Hematopoietic multipotent progenitor cell treated with erythropoietin and hydrocortisone succinate and interleukin-3 and kit ligand, for 8 days (in vitro differentiated cells): ENCODE measurements around the gene UPP1.
"Not testable (repeated sequence)": the region's sequence is repeated elsewhere in the genome, so short reads cannot be mapped to it uniquely, and the experiment has no call there.

Source experiments
- DNase-seq: peaks from one replicate; pipeline ENCODE4 v3.0.0-alpha.2; 2015

The UPP1 gene

DNA sequence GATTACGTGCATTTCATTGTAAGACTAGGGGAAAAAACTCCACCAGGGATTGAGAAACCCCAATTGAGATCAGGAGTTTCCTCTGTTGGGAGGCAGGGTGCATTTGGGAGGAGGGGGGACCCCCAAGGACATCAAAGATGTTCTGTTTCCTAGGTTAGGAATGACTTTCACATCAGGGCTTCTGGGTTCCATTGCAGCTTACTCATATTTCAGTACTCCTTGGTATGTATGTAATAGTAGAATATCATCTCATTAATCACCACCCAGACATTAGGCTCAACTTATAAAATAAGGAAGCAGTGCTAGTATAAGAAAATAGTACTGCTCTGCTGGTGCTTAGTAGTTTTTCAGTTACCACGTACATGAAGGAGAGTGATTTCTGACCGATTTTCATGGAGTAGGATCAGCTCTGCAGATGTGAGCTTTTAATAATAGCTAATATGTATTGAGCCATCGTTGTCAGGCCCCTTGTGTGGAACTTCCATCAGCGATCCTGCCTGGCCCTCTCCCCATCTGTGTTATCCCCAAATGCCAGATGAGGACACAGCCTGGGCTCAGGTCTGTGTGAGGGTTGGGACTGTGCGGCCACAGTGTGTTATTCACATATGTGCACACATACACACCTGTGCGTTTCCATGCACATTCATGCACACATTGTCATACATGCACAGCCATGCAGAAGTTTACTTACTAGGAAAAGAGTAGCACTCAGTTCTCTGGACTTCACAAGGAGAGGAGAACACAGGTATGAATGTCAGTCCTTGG lies 23.5 kb downstream of the UPP1 start:
- DNase-seq: no peak

DNA sequence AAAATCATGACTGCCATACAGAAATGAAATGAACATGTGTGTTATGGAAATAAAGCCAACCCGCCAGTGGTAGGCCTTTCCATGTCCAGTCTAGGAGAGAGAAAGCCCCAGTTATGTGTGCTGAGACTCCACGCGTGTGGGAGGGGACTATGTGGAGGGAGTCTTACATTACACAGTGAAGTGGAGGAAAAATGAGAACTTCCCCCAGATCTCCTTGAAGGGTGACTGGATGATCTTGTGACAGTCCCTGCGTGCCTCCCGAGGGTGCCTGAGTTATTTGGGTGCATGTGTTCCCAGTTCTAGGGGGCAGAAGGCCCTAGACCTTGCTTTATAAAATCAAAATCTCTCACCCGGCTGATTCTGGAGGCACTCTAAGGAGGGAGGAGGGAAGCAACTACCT lies 24.2 kb downstream of the UPP1 start:
- DNase-seq: no peak

DNA sequence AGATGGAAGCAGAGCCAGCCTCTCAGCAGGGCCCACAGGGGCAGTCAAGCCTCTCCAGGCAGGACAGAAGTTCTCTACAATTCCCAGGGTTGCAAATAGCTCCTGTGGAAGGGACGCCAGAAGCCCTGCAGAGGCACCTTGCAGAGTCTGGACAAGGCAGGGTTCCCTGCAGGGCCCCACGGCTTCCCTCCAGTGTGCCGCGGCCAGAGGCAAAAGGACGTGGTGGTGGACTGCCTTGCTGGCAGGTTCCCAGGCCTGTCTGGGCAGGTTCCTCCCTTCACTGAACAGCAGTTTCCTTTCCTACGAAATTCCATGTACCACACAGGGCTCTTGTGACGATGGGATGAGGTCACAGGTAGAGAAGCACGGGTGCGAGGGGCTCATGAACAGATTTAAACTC lies 25.1 kb downstream of the UPP1 start:
- DNase-seq: no peak

DNA sequence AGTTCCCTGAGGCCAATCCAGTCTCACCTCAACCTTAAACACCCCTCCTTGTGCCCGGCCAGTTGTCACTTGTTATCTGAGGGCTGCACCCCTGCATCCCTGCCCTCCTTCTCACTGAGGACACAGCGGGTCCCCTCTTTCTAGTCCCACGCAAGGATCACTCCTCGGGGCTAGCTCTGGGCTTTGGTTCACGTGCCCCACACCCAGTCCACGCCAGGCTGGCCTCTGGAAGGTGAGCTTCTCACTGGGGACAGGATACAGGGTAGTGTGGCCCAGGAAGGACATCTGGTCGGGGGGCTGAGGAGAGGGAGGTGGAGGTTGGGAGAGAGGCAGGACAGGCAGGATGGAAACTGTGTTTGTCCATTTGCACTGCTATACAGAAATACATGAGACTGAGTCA lies 25.5 kb downstream of the UPP1 start:
- DNase-seq: no peak

DNA sequence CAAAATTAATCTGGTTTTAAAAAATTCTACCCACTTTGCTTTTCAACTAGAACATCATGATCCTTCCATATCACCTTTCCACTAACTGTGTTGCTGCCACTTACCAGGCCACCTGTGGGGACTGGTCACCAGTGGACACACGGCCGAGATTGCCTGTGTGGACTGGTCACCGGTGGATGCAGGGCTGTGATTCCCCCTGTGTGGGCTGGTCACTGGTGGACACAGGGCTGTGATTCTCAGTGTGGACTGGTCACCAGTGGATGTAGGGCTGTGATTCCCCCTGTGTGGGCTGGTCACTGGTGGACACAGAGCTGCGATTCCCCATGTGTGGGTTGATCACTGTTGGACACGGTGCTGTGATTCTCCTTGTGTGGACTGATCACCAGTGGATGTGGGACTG lies 27.0 kb downstream of the UPP1 start:
- DNase-seq: no peak

DNA sequence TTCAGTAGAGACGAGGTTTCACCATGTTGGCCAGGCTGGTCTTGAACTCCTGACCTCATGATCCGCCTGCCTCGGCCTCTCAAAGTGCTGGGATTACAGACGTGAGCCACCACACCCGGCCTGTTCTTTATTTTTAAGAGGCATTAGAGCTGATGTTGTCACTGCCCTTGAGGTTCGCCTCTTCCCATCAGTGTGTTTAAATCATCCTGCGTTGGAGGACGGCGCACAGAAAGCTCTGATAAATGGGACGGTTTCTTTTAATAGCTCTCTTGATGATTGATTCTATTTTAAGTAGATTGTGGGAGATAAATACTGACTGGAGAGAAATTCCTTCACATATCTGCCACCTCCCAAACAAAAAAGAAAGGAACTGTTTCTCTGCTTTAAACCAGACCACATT lies 29.0 kb downstream of the UPP1 start:
- DNase-seq: no peak

DNA sequence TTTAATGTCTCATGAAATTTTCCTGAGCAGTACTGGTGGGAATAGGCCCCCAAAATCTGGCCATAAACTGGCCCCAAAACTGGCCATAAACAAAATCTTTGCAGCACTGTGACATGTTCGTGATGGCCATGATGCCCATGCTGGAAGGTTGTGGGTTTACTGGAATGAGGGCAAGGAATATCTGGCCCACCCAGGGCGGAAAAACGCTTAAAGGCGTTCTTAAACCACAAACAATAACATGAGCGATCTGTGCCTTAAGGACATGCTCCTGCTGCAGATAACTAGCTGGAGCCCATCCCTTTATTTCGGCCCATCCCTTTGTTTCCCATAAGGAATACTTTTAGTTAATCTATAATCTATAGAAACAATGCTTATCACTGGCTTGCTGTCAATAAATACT lies 31.5 kb downstream of the UPP1 start:
- DNase-seq: not testable (repeated sequence)

DNA sequence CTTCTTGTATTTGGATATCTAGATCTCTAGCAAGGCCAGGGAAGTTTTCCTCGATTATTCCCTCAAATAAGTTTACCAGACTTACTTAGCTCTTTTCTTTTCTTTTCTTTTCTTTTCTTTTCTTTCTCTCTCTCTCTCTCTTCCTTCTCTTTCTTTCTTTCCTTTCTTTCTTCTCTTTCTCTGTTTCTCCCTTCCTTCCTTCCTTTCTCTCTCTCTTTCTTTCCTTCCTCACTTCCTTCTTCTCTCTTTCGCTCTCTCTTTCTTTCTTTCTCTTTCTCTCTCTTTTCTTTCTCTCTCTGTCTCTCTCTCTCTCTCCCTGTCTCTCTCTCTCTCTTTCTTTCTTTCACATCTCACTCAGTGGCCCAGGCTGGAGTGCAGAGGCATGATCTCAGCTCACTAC lies 37.0 kb downstream of the UPP1 start:
- DNase-seq: no peak

DNA sequence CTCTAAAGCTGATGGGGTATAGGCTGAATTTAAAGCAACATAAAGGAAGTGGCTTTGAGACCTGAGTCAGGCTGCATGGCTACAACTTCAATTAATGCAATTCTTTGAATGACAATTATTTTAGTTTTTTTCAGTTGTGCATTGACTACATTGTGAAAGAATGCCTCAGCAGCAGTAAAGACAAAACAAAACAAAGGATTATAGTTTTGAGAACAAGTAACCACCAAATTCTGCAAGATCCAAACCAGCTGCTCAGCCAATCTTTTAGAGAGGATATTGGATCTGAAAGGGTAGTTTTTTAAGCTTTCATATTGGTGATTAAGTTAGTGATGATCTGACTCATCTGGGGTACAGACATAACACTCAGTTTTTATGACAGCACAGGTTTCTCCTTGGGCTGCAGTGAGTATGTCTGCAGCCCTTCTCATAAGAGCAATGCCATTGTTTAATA lies 41.6 kb downstream of the UPP1 start:
- DNase-seq: no peak

DNA sequence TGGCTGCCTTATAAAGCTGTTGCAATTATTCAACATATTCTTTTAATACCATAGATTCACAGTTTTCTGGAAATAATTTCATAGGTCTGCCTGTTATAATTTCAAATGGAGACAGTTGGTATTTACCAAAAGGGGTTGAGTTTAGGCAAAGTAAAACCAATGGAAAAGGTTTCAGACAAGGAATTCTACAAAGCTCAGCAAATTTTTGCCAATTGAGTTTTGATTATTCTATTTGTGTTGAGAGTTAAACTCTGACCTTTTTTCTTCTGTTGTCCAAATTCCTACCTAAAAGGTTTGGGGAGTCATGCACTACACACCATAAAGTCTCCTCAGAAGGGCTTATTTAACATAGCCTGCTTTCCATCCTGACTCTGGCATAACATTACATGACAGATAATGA lies 43.7 kb downstream of the UPP1 start:
- DNase-seq: no peak

DNA sequence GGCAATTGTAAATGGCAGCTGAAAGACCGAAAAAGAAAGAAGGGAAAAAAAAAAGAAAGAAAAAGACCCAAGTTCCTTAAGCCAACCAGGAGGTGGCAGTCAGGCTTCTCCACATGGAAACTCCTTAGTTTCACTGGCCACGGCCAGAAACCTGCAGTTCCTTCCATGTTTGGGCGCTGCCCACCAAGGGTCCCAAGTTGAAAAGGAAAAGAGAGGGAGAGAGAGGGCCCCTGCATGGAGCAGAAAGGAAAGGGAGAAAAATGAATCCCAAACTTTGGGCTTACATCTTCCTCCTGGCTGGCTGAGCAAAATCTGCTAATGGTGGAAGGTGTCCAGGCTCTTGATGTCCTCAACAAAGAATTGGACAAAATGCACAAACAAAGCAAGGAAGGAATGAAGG lies 50.4 kb downstream of the UPP1 start:
- DNase-seq: no peak

DNA sequence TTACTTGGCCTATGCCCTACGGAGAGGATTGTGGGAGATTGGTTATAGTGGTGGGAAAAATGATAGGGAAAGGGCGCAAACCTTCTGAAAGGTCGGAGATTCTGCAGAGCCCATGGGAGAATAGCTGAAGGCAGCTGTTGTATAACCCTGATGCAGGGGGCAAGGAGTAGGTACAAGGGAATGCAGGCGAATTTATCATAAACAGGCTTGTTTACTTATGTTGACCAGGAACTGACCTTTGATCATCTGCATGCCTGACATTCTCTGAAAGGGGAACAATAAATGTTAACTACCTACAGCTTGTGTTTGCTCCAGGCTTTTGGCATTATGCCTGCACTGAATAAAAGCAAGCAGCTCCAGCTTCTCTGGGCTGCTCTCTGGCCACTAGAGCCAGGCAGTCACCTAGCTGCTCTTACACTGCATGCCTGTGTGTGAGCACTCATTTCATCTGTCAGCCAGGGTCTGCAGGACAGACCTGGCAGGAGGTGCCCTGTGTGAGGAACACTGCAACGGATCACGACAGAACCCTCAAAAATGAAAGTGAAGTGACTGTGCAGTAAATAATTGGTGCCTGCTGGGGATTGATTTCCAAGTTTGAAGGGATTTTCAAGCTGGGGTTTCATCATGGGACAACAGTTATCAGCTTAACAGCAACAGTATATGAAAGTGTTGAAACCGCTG lies 51.1 kb downstream of the UPP1 start:
- no peak for DNase-seq

DNA sequence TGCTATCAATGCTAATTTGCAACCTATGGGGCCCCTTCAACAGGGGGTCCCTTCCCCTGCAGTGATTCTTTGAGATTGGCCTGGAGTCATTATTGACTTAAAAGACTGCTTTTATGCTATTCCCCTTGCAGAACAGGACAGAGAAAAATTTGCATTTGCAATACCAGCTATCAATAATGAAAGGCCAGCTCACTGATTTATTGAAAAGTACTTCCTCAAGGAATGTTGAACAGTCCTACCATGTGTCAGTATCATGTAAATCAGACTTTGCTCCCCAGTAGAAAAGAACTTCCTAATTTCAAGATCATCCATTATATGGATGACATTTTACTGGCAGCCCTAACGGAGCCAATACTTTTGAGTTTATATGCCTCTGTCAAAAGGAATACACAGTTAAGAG lies 52.5 kb downstream of the UPP1 start:
- no peak for DNase-seq

DNA sequence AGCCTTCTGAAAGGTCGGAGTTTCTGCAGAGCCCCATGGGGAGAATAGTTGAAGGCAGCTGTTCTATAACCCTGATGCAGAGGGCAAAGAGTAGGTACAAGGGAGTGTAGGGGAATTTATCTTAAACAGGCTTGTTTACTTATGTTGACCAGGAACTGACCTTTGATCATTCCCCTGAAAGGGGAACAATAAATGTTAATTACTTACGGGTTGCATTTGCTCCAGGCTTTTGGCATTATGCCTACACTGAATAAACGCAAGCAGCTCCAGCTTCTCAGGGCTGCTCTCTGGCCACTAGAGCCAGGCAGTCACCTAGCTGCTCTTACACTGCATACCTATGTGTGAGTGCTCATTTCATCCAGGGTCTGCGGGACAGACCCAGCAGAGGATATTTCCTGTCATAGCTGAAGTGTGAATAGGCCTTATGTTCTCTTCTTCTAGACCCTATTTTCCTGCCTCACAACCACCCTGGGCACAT lies 55.3 kb downstream of the UPP1 start:
- DNase-seq: no peak

DNA sequence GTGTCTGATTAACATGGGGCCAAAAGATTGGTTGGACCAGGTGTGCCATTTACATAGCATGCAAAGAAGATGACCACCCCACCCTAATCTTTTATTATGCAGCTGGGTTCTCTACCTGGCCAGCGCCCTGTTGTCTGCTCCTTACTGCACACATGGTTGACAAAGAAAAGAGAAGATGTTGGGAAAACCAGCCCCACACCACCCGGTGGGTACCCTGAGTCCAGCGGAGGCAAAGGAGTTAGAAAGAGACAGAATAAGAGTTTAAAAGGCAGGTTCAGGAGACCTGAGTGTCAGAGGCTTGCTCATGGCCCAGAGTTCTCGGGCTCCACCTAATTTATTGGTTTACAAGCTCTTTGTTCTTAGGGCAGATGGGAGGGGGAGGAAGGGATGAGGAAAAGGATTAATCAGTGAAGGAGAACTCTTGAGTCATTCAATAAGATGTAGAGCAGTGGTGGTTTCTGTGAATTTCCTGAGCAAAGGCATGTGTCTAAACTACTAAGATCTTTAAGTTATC lies 58.1 kb downstream of the UPP1 start:
- DNase-seq: no peak

DNA sequence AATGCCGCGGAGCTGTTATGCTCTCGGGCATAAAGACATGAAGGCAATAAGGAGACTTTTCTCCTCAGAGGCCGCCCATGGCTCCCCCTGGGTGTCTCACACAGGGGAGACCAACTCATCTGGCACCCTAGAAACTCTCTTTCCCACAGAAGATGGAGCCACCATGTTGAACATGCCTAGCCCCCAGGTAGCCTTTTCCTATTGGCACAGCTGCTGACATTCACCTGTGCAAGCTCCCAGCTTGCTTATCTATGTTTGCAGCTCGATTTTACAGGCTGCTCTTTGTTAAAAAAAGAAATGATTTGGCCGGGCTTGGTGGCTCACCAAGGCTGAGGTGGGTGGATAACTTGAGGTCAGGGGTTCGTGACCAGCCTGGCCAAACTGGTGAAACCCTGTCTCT lies 58.6 kb downstream of the UPP1 start:
- DNase-seq: not testable (repeated sequence)

DNA sequence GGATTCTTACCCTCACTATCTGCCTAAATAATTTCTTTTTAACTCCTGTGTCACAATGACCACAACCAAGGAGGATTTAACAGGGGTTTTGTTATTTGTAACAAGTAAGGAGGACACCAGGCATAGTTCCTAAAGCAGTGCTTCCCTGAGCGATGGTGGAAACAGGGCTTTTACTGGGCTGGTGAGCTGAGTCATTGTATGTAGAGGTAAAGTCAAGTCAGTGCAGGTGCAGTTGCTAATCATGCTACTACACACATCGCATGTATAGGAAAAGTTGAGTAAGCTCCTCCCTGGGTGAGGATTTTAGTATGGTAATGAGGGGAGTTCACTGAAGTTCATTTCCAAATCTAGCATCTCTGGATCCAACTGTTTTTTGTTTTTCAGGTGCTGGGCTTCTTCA lies 59.2 kb downstream of the UPP1 start:
- no peak for DNase-seq

DNA sequence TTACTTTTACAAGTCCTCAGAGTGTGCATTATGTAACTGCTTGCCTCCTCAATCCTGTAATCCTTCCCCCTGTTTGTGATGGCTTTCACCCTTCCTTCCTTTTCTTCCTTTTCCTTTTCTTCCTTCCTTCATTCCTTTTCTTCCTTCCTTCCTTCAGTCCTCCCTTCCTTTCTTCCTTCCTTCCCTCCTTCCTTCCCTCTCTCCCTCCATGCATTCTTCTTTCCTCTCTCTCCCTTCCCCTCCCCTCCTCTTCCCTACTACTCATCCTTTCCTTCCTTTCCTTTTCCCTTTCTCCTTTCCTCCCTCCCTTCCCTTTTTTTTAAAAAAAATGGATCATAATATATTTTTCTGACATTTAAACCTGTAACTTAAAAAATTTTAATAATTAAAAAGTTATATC lies 60.0 kb downstream of the UPP1 start:
- DNase-seq: no peak

DNA sequence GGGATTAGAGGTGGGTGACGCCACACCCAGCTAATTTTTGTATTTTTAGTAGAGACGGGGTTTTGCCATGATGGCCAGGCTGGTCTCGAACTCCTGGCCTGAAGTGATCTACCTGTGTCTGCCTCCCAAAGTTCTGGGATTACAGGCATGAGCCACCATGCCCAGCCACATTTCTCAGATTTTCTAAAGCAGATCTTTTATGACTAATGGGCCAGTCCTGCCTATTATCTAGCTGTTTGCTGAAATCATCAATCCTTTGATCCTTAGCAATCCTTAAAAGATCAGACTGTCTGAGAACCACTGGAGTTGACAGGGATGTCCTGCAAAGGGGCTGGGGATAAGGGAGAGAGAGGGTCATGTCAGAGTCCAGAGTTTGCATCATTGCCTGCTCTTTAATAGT lies 61.0 kb downstream of the UPP1 start:
- no peak for DNase-seq

DNA sequence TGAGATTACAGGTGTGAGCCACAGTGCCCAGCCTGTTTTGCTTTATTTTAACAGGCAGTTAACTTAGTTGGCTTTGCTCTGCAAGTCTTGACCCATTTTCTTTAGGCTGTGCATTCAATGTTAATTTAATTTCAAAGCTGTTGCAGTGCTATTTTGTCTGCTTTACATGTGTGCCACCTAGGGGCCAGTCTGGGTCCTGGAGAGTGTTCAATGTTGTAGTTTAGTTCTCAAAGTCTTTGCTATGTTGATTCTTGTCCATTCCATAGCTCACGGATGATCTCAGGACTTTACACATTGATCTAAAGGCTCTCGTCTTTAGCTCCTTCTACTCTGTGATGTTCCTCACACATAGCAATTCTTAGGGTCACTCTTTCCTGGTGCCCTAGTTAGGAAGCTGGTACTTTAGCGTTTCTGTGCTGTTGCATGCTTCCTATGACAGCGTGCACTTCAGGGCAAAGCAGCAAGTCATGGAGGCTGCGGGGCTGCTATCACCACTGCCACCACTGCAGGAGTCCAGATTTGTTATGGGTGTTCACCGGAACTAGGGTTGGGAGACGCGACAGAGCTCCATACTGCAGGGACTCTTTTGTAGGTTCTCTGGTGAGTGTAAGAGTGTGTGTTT lies 65.8 kb downstream of the UPP1 start:
- DNase-seq: peak; percentile 15
